Measurements from ENCODE around the gene DRG2.

Gene DRG2

DNA sequence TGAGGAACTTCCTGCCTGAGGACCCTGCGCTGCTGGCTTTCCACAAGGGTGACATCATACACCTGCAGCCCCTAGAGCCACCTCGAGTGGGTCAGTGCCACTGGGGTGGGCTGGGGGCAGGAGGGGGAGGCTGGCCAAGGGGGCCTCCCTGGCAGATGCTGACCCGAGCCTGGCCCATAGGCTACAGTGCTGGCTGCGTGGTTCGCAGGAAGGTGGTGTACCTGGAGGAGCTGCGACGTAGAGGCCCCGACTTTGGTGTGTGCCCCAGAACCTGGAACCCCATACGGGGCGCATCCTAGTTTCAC is 69.2 kb downstream of the DRG2 start:
- no peak for ATAC-seq (ENCODE audit: low read depth)
- Histone ChIP-seq H3K27me3 (ENCODE audit: insufficient read depth, poor library complexity, severe bottlenecking) (no peaks in the 10 kb centered on the region), H3K27ac (ENCODE audit: poor library complexity, severe bottlenecking) (no peak overlapping the region), H3K4me3 (ENCODE audit: severe bottlenecking) (no peak overlapping the region), H3K4me1 (ENCODE audit: insufficient read depth, poor library complexity, severe bottlenecking) (peaks cover 3% of the 10 kb centered on the region), H3K36me3 (ENCODE audit: low read depth) (no peaks in the 10 kb centered on the region), H3K9me3 (ENCODE audit: severe bottlenecking) (no peaks in the 10 kb centered on the region)
- no peak for DNase-seq (ENCODE audit: low spot score)
- TF ChIP-seq, protein P1, sequence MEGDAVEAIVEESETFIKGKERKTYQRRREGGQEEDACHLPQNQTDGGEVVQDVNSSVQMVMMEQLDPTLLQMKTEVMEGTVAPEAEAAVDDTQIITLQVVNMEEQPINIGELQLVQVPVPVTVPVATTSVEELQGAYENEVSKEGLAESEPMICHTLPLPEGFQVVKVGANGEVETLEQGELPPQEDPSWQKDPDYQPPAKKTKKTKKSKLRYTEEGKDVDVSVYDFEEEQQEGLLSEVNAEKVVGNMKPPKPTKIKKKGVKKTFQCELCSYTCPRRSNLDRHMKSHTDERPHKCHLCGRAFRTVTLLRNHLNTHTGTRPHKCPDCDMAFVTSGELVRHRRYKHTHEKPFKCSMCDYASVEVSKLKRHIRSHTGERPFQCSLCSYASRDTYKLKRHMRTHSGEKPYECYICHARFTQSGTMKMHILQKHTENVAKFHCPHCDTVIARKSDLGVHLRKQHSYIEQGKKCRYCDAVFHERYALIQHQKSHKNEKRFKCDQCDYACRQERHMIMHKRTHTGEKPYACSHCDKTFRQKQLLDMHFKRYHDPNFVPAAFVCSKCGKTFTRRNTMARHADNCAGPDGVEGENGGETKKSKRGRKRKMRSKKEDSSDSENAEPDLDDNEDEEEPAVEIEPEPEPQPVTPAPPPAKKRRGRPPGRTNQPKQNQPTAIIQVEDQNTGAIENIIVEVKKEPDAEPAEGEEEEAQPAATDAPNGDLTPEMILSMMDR (IDR thresholded peaks at IDR 0.05; ENCODE audit: poor library complexity, severe bottlenecking) = no peak

Data from RWPE2 (cell line).